Lower leg skin (tissue), 4 donors: ENCODE measurements around the gene FUBP1. TPM values are rescaled to one million over a fixed set of nuclear protein-coding genes. Genes with fewer than 3 reads are reported as not detected.

Experiments
- DNase-seq, 2 donors: peaks; one replicate each; pipeline ENCODE4 v3.0.0-alpha.2; 2019; ENCODE audit warnings: low spot score in 2 of 2
- H3K4me3 ChIP-seq: fragments of 200-600 bp; sonication (generic); 2 replicates; pipeline ENCODE4 v1.5.1; 2017; ENCODE audit warnings: mild to moderate bottlenecking, low read depth; ENCODE audit not compliant: poor library complexity, severe bottlenecking
- CTCF ChIP-seq, 3 donors: fragments of 450-650 bp; IDR thresholded peaks; one replicate each; pipeline ENCODE4 v1.5.1; 2016; ENCODE audit warnings: antibody characterized with exemption in 3 of 3, mild to moderate bottlenecking in 3 of 3, moderate library complexity in 2 of 3
- POLR2A ChIP-seq, 2 donors: fragments of 450-650 bp; IDR thresholded peaks; one replicate each; pipeline ENCODE4 v1.6.1; 2016 to 2017; ENCODE audit warnings: antibody characterized with exemption in 2 of 2, mild to moderate bottlenecking in 1 of 2, moderate library complexity in 1 of 2
- WGBS, 2 donors: methylation state at CpG; one replicate each; pipeline ENCODE4 v1.1.5; 2018; 5-methylcytosine and 5-hydroxymethylcytosine counted together
- intact Hi-C: fragments of 100-400 bp; cut with DNase I; formaldehyde crosslinking; loops from one replicate; pipeline ENCODE4 v1.15.0; 2023; ENCODE audit warnings: low total_unique reads
- total RNA-seq, 4 donors: library from RNA; depleted of rRNA; stranded (reverse); fragments of >200 nt; gene quantifications; one replicate each; pipeline ENCODE4 v1.1.0, GENCODE V29; 2016

Gene FUBP1
- total RNA-seq, 4 donors from 2014 or later = 48.7 to 105 (median 58.9) TPM

GRCh38 chr1:78009276-78009675 lies 30.4 kb upstream of the FUBP1 start:
- intact Hi-C loops = no loop called here
- 78 to 87% methylated on average over 3 of the region's 3 CpGs for WGBS, 2 donors
- TF ChIP-seq CTCF (IDR thresholded peaks at IDR 0.05) (no peak), POLR2A (IDR thresholded peaks at IDR 0.05) (no peak)
- no peak for DNase-seq
- H3K4me3 ChIP-seq = no peak overlapping the region

DNA sequence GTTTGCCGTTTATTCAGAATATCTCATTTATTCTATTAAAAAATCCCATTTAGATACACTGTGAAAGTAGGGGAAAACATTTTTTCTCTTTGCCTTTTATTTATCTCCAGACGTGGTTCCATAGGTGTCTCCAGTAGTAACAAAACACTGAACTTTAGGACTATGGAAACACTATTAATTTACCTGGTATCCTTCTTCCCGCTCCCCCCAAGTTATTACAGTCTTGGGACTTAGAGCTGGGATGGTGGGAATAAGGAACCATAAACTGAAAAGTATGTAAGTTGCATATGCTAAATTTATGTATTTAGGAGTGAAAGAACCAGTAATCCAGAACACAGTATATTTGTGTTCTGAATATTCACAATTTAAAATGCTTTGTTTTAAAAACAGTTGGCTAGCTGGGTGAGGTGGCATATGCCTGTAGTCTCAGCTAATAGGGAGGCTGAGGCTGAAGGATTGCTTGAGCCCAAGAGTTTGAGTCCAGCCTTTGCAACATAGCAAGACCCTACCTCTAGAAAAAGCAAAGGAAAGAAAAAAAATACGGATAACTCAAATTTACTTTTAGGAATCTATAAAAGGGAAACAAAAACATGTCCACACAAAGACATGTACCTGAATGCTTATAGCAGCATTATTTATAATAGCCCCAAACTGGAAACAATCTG lies 28.9 kb upstream of the FUBP1 start:
- 68 to 75% methylated on average over 4 of the region's 4 CpGs for WGBS, 2 donors
- no peak overlapping the region for H3K4me3 ChIP-seq
- DNase-seq = no peak
- intact Hi-C loops = no loop called here
- TF ChIP-seq POLR2A (IDR thresholded peaks at IDR 0.05) (no peak), CTCF (IDR thresholded peaks at IDR 0.05) (no peak)

GRCh38 chr1:78006521-78006920 lies 27.6 kb upstream of the FUBP1 start:
- intact Hi-C loops = no loop called here
- no peak overlapping the region for H3K4me3 ChIP-seq
- TF ChIP-seq POLR2A (IDR thresholded peaks at IDR 0.05) (no peak), CTCF (IDR thresholded peaks at IDR 0.05) (no peak)
- DNase-seq = no peak

GRCh38 chr1:78005755-78006154 lies 26.9 kb upstream of the FUBP1 start:
- intact Hi-C loops = no loop called here
- 0 to 3% methylated on average over 1 of the region's 1 CpG for WGBS, 2 donors
- TF ChIP-seq CTCF (IDR thresholded peaks at IDR 0.05) = no peak
- TF ChIP-seq POLR2A (IDR thresholded peaks at IDR 0.05) = no peak
- no peak for DNase-seq
- peak overlapping the region; percentile 43 for H3K4me3 ChIP-seq

DNA sequence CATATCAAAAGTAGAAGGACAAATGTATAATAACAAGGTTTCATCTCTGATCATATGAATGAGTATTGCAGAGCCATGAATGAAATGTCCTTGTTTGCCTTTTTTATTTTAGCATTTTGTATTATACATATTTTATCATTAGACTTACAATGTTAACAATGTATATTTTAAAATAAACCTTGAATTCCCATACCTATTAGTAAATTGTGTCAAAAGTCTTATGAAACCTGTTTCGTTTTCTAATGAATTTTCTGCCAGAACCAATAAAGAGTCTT lies 26.5 kb upstream of the FUBP1 start:
- intact Hi-C loops = no loop called here
- WGBS, 2 donors = 0 to 1% methylated on average over 1 of the region's 1 CpG
- DNase-seq = no peak
- TF ChIP-seq CTCF (IDR thresholded peaks at IDR 0.05) (no peak), POLR2A (IDR thresholded peaks at IDR 0.05) (no peak)
- H3K4me3 ChIP-seq = peak overlapping the region; percentile 43
